Retina (tissue), 1 donor: ENCODE data around the gene MRC1.
"Not testable (repeated sequence)": the region's sequence is repeated elsewhere in the genome, so short reads cannot be mapped to it uniquely, and the experiment has no call there.

Experiments
- DNase-seq: peaks from one replicate; pipeline ENCODE4 v3.0.0-alpha.2; 2016

Gene MRC1

DNA sequence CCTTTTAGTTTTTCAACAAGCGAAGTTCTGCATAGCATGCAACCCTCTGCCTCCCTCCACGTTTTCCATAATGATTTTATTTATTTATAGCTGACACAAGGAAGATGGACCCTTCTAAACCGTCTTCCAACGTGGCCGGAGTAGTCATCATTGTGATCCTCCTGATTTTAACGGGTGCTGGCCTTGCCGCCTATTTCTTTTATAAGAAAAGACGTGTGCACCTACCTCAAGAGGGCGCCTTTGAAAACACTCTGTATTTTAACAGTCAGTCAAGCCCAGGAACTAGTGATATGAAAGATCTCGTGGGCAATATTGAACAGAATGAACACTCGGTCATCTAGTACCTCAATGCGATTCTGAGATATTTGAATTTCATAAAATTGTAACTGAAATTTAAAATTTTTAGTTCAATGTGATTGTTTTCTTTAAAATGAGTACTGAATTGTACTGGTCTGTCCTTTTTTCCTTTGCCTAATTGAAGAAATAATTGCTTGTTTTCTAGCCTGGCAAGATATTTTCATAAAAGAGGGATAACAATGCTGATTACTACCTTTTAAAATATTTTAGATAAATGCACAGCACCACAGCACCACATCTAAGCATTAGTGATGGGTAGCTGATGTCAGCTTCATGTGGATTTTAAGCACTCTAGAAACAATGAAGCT lies 101.1 kb downstream of the MRC1 start:
- DNase-seq, result peak; percentile 26

GRCh38 chr10:17912754-17913153 lies 103.6 kb downstream of the MRC1 start:
- DNase-seq, result no peak

DNA sequence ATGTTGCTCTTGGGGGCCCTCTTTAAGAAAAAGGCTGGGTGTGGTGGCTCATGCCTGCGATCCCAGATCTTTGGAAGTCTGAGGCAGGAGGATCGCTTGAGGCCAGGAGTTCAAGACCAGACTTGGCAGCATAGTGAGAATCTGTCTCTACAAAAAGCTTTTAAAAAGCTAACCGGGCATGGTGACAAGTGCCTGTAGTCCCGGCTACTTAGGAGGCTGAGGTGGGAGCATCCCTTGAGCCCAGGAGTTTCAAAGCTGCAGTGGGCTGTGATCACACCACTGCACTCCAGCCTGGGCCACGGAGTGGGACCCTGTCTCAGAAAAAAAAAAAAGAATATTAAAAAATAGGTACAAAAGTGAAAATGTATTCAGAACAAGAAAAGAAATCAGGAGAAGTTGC lies 104.5 kb downstream of the MRC1 start:
- no peak for DNase-seq

GRCh38 chr10:17914169-17915045 lies 105.3 kb downstream of the MRC1 start:
- no peak for DNase-seq

- no peak for DNase-seq
These were observed 106.0 kb downstream of the MRC1 start for GRCh38 chr10:17915181-17915580.

- DNase-seq, result no peak
These were observed 109.2 kb downstream of the MRC1 start for GRCh38 chr10:17918187-17918903.

DNA sequence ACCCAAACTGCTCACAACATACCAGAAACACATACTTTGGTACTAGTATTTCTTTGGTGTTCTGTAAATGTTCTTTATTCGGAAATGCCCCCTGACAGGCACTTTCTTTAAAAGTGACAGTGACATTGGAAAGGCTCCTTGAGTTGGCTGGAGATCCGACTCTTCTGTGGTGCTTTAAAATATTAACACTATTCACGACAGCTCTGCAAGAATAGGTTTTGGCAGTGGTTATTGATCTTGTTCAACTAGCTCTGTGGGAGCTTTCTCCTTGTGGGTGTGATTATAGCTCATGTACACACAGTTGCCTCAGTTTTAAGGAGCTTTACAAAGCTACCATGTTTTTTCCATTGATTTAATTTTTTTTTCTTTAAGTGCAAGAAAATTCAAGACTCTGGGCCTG lies 112.2 kb downstream of the MRC1 start:
- no peak for DNase-seq

GRCh38 chr10:17923728-17924127 lies 114.6 kb downstream of the MRC1 start:
- DNase-seq, result no peak

DNA sequence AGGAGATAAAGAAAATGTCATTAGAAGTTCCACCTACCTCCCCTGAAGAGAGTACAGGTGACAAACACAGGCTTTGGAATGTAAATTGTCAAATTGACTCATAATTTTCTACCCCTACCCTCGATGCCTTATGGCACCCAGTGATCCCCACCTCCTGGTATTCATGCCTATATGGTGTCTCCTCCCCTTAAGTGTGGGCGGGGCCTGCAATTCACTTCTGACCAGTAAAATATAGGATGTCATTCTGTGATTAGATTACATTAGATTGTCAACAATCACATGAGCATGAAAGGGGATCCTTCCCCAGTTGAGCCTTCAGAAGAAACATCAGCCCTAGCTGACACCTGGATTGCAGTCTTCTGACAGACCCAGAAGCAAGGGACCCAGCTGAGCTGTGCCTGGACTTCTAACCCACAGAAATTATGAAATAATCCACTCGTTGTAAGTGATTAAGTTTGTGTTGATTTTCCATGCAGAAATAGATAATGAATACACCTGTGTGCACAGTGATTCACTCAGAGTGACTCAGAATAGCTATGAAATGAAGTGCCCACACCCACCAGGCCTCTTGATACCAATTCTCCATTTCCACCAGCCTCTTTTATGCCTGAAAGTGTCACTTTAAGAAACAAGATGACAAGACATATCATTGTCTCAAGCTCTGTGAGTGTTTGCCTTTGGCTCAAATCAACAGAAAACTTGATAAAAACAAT lies 134.0 kb downstream of the MRC1 start:
- no peak for DNase-seq

GRCh38 chr10:17950269-17950668 lies 141.1 kb downstream of the MRC1 start:
- DNase-seq, result not testable (repeated sequence)

DNA sequence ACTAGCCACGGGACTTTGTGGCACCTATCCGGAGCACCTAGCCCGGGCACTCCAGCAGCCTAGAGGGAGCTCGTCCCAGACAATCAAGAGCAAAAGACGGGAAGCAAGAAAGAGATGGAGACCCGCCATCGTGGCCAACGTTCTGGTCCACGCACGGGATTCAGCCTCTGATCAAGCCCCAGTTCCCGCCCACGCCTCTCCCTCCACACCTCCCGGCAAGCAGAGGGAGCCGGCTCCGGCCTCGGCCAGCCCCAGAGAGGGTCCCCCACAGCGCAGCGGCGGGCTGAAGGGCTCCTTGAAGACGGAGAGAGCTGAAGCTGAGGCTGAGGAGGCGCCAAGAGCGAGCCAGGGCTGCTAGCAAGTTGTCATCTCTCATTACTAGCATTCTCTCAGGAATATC lies 141.6 kb downstream of the MRC1 start:
- peak; percentile 36 for DNase-seq

DNA sequence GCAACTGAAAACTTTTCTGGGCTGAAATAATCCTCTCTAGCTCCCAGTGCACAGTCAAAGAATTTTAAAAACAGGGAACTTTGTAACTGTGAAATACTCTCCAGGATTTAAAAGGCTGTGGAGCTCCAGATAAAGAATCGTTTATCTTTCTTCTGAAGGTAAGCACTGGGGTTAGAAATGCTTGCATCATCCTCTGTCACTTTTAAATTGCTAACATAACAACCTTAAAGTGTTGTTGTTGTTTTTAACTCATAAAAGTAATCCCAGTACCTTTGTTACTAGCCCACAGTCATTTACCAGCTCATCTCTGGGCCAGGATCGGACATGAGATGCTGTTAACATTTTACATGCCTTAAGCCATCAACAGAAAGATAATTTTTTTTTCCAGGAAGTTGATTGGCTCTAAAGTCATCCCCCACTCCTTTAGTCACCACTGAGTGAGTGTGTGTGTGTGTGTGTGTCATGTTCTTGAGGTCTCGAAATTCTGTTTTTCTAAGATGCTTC lies 142.8 kb downstream of the MRC1 start, which contains the start of gene SLC39A12:
TSS of gene SLC39A12 (plus strand) at position 51 of the 504 bp plus-strand sequence. CDS start 1,359 bp downstream, outside the sequence.
- DNase-seq, result no peak

- not testable (repeated sequence) for DNase-seq
These were observed 145.2 kb downstream of the MRC1 start for GRCh38 chr10:17954372-17954771.

- no peak for DNase-seq
These were observed 145.7 kb downstream of the MRC1 start for GRCh38 chr10:17954861-17955260.

- no peak for DNase-seq
These were observed 148.9 kb downstream of the MRC1 start for GRCh38 chr10:17958049-17958448.

GRCh38 chr10:17959870-17960269 lies 150.7 kb downstream of the MRC1 start:
- DNase-seq, result no peak
